Subcutaneous adipose tissue (tissue), 4 donors: ENCODE data around the gene CCDC85B. TPM values are rescaled to one million over a fixed set of nuclear protein-coding genes. Genes with fewer than 3 reads are reported as not detected.

Experiments used
- total RNA-seq, 4 donors: library from RNA; depleted of rRNA; stranded (reverse); fragments of >200 nt; gene quantifications; one replicate each; pipeline ENCODE4 v1.1.0, GENCODE V29; 2016
- TF ChIP-seq, protein P1 (sequence below): fragments of 450-650 bp; IDR thresholded peaks from one replicate; pipeline ENCODE4 v1.5.1; 2016; ENCODE audit warnings: low read depth, mild to moderate bottlenecking, control low read depth, antibody characterized with exemption, moderate library complexity

Gene CCDC85B
- total RNA-seq, 4 donors from 2014 or later = 15.7 to 59.9 (median 29.3) TPM

DNA sequence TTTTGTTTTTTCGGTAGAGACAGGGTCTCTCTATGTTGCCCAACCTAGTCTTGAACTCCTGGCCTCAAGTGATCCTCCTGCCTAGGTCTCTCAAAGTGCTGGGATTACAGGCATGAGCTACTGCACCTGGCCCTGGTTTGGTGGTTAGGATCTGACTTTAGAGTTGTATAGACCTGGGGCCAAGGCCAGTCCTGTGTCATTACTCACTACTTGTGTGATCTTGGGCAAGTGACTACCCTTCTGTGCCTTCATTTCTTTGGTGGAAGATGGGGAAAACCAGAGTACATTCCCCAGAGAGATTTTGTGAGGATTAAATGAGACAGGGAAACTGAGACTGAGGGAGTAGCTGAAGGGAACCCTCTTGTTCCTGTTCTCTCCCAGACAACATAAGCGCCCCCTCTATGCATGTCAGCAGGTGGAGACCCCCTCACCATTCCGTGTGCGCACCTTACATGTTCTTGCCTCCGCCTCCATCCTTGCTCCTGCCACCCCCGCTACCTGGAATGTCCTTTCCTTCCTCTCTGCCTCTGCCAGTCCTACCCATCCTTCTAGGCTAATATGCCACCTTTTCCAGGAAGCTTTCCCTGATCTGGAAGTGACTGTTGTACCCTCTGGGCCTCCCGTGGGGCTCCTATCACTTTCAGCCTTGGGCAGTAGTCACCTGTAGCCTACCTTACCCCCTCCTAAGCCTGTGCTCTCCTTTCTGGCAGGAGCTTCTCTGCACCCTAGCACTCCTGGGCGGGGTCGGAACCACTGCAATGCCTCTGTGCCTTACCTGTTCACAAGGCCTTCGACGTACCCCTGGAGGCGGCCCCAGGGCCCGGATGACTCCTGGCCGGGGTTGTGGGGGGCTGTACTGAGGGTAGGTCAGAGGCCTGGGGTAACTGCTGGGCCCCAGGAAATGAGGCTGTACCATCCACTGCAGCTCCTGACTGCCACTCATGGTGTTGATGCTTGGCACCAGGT lies 5.8 kb downstream of the CCDC85B start:
- TF ChIP-seq, protein P1, sequence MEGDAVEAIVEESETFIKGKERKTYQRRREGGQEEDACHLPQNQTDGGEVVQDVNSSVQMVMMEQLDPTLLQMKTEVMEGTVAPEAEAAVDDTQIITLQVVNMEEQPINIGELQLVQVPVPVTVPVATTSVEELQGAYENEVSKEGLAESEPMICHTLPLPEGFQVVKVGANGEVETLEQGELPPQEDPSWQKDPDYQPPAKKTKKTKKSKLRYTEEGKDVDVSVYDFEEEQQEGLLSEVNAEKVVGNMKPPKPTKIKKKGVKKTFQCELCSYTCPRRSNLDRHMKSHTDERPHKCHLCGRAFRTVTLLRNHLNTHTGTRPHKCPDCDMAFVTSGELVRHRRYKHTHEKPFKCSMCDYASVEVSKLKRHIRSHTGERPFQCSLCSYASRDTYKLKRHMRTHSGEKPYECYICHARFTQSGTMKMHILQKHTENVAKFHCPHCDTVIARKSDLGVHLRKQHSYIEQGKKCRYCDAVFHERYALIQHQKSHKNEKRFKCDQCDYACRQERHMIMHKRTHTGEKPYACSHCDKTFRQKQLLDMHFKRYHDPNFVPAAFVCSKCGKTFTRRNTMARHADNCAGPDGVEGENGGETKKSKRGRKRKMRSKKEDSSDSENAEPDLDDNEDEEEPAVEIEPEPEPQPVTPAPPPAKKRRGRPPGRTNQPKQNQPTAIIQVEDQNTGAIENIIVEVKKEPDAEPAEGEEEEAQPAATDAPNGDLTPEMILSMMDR = no peak

DNA sequence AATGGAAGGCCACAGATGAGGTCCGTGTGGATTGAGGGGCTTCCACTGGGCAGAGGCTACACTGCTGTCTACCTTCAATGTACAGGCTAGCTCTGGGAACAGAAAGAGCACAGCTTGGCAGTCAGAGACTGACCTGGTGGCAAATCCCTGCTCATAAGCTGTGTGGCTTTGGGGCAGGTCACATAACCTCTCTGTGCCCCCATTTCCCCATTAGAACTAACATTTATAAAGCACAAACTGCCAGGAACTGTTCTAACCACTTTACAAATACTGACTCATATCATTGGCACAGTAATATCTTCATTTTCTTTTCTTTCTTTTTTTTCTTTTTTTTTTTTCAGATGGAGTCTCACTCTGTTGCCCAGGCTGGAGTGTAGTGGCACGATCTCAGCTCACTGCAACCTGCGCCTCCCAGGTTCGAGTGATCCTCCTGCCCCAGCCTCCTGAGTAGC lies 6.6 kb downstream of the CCDC85B start:
- TF ChIP-seq, protein P1 = no peak

DNA sequence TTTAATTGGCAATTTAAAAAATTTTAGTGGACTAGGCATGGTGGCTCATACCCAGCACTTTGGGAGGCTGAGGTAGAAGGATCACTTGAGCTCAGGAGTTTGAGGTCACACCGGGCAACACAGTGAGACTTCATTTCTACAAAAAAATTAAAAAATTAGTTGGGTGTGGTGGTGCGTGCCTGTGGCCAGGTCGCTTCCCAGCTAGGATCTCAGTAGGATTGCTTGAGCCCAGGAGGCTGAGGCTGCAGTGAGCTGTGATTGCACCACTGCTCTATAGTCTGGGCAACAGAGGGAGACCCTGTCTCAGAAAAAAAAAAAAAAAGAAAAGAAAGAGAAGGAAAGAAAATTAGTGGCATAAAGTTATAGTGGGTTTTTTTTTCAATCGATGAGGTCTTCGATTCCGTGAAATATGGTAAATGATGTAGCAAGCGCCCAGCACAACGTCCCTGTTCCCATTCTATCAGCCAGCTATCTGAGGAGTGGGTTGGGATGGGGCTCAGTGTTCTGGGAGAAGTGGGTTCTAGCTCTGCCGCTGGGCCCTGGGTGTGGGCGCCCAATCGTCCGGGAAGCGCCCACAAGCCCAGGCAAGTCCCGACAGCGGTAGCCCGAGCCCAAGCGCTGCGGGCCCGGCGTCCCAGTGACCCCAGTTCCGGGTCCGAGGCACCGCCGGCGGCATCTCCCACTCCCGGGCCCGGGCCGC lies 8.3 kb downstream of the CCDC85B start:
- TF ChIP-seq, protein P1 = no peak

DNA sequence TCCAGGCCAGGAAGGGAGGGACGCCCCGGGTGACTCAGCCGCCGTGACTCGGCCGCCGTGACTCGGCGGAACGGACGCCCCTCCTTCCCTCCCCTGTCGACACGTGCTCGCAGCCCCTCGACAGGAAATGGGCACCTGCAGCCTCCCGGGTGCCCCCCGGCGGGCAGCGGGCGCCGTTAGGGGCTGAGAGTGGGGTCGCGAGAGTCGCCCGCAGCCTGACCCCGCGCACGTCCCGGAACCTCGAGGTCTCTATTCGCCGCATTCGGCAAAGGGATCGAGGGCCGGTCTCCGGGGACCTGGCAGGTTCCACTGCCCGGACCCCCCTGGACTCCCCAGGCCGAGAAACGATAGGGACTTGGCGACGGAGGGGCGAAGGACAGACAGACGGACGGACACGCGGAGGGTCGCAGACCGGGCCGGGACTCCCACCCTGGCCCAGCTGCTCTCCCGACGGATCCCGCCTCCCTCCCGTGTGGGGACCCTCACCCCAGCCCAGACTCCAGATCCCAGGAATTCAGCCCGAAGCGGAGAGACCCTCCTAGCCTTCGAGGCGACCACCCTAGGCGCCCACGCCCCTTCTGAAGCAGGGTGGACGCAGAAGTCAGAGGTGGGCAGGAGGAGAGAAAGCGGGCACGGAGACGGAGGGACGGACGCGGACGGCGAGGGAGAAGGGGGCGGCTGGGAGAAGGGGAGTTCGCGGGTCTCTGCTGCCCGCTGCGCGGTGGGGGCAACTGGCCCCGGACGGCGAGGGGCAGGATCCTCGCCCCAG lies 9.1 kb downstream of the CCDC85B start:
- TF ChIP-seq, protein P1 = no peak

DNA sequence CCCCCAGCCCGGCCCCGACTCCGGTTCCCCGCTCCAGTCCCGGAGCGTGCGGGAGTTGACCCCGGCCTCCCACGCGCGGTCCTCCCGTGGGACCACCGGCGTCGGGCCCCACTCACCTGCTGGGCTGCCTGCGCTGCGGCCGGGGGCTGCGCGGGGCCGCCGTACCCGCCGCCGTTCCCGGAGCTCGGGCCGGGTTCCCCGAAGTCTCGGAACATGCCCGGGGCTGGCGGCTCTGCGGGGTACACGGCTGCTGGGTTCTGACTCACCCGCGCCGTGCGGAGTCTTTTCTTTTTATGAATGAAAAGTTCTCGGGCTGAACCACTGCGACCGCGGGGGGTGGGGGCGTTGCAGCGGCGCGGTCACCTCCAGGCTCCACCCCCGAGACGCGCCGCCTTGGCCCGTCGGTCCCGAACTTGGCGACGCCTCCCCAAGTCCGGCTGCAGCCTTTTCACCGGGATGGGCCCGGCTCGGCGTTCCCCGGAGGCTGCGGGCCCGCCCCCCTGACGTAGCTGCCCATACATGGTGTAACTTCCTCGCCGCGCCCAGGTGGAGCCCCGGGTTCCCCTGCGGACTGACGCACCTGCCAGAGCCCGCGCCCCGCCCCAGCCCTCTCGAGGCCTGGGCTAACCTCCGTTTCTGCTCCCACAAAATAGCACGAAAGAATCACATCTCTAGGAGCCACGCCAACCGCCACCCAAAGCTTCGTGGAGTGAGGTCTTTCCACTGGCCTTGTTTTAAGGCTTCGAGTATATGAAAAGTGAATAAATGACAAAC lies 9.8 kb downstream of the CCDC85B start, which contains the start of gene FOSL1:
TSS of gene FOSL1 (minus strand) at position 264 of the 774 bp plus-strand sequence. CDS start at position 215, 49 bp downstream.
- TF ChIP-seq, protein P1 = no peak

DNA sequence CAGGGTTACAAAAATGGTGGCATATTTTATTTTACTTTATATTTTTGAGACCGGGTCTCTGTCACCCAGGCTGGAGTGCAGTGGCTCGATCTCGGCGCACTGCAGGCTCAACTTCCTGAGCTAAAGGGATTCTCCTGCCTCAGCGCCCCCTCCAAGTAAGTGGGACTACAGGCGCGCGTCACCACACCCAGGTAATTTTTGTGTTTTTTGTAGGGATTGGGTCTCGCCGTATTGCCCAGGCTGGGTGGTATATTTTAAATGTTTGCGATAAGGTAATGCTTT lies 10.4 kb downstream of the CCDC85B start:
- TF ChIP-seq, protein P1 = no peak
